HFF-Myc (cell line): Measurements from ENCODE around the gene SLC24A4.

Experiments used
- DNase-seq: peaks from one replicate; pipeline ENCODE4 v3.0.0-alpha.2; 2011; ENCODE audit warnings: low read depth; ENCODE audit errors: extremely low read depth
- H3K4me3 ChIP-seq: replicated peaks from 2 replicates; pipeline ENCODE4 v1.5.1; 2011; ENCODE audit warnings: low read depth, mild to moderate bottlenecking, control low read depth, low read length
- TF ChIP-seq, protein P1 (sequence below): IDR thresholded peaks from 2 replicates; pipeline ENCODE4 v1.5.1; 2012; ENCODE audit warnings: mild to moderate bottlenecking, low read depth, low read length, control low read depth; ENCODE audit errors: missing control alignments

The SLC24A4 gene

GRCh38 chr14:92456215-92457015 lies 133.4 kb downstream of the SLC24A4 start:
- TF ChIP-seq, protein P1, sequence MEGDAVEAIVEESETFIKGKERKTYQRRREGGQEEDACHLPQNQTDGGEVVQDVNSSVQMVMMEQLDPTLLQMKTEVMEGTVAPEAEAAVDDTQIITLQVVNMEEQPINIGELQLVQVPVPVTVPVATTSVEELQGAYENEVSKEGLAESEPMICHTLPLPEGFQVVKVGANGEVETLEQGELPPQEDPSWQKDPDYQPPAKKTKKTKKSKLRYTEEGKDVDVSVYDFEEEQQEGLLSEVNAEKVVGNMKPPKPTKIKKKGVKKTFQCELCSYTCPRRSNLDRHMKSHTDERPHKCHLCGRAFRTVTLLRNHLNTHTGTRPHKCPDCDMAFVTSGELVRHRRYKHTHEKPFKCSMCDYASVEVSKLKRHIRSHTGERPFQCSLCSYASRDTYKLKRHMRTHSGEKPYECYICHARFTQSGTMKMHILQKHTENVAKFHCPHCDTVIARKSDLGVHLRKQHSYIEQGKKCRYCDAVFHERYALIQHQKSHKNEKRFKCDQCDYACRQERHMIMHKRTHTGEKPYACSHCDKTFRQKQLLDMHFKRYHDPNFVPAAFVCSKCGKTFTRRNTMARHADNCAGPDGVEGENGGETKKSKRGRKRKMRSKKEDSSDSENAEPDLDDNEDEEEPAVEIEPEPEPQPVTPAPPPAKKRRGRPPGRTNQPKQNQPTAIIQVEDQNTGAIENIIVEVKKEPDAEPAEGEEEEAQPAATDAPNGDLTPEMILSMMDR: peak; percentile 77
- H3K4me3 ChIP-seq: no peak overlapping the region
- no peak for DNase-seq

DNA sequence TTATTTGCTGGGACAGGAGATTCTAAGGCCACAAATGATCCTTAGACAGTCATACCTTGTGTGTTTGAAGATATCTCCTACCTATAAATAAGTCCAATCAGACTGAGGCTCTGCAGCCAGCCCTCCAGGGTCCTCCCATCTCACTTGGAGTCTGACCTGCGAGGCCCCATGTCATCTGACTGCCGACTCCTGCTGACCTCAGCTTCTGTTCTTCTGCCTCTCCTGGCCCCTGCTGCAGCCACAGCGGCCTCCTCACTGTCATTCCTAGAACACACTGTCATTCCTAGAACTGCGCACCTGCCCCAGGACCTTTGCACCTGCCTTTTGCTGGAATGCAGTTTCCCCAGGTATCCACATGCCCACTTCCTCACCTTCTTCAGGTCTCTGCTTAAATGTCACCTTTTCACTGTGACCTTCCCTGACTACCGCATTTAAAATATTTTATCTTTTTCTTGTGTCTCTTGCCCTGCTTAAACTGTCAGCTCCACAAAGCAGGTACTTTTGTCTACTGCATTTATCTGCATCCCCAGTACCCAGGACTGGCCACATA lies 134.1 kb downstream of the SLC24A4 start:
- DNase-seq: no peak

DNA sequence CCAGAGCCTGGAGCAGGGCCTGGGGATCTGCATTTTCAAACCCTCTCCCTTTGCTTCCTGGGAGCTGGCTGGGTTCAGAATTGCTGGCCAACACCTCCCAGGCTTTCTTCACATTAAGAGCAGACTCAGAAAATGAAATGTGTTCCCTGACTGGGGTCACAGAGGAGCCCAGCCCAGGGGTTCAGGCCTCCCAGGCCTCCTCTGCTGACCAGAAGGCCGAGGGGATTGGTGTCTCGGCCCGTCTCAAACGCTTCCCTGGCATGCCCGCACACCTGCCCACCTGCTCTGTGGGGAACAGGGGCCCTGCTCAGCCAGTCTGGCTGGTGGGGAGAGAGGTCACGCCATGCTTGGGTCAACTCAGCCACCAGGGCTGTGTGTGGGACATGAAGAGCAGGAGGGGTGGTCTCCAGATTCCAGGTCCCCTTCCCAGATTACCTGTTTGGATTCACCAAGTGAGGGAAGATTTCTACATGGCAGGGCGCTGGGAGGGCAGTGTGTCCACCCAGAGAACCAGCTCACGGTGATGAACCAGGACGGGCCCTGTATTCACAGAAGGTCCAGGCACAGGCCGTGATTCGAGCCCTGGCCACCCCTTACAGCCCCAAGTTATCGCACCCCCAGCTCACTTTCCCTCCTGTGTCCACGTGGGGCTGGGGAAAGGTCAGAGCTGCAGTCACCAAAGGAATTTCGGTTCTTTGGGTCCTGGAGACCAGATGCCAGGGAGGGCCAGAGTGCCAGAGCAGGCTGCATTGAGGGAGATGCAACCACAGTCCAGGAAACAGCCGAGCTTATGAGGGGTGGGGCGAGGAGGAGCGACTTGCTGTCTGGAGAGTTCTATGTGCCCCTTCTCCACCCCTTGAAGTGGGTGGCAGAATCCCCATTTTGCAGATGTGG lies 135.4 kb downstream of the SLC24A4 start:
- DNase-seq: no peak
- TF ChIP-seq, protein P1: no peak
- no peak overlapping the region for H3K4me3 ChIP-seq

More for the DNA sequence above, 134.1 kb downstream of the SLC24A4 start:
- TF ChIP-seq, protein P1: no peak
- H3K4me3 ChIP-seq: no peak overlapping the region

- no peak overlapping the region for H3K4me3 ChIP-seq
- TF ChIP-seq, protein P1: no peak
- no peak for DNase-seq
Measured at GRCh38 chr14:92459030-92459949, 136.3 kb downstream of the SLC24A4 start.

- TF ChIP-seq, protein P1: peak; percentile 9
- no peak overlapping the region for H3K4me3 ChIP-seq
- DNase-seq: no peak
Measured at GRCh38 chr14:92459950-92460421, 137.0 kb downstream of the SLC24A4 start.

DNA sequence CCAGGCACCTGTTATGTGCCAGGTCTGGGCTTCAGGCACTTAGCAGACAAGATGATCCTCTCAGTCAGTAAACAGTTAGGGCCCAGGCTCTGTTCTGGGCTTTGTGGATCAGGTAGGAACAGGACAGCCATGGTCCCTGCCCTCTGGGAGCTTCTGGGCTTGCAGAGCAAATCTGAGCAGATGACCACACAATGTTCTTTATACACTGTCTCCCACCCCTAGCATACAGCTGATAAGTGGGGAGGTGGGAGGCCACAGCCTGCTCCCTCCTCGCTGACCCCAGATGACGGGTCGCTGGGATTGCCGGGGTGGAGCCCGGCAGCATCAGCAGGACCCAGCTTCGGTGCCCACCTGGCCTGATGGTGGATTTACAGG lies 137.6 kb downstream of the SLC24A4 start:
- TF ChIP-seq, protein P1: no peak
- no peak overlapping the region for H3K4me3 ChIP-seq
- DNase-seq: no peak
